Fibroblast of lung (primary cell): ENCODE measurements around the gene INSIG1.

ENCODE experiments used
- EZH2 ChIP-seq: IDR thresholded peaks from 2 replicates; pipeline ENCODE4 v1.5.1; 2012; ENCODE audit warnings: low read length, control low read depth, mild to moderate bottlenecking; ENCODE audit errors: missing control alignments
- TF ChIP-seq, protein P1 (sequence below), 2 donors: IDR thresholded peaks in 1 of 2; conservative IDR thresholded peaks in 1 of 2; 1 replicate in 1 of 2; 2 replicates in 1 of 2; pipeline ENCODE4 v1.5.1; 2011 to 2012; ENCODE audit warnings: low read length in 2 of 2, control low read depth in 1 of 2, inconsistent platforms in 1 of 2, low read depth in 1 of 2, mild to moderate bottlenecking in 1 of 2

DNA sequence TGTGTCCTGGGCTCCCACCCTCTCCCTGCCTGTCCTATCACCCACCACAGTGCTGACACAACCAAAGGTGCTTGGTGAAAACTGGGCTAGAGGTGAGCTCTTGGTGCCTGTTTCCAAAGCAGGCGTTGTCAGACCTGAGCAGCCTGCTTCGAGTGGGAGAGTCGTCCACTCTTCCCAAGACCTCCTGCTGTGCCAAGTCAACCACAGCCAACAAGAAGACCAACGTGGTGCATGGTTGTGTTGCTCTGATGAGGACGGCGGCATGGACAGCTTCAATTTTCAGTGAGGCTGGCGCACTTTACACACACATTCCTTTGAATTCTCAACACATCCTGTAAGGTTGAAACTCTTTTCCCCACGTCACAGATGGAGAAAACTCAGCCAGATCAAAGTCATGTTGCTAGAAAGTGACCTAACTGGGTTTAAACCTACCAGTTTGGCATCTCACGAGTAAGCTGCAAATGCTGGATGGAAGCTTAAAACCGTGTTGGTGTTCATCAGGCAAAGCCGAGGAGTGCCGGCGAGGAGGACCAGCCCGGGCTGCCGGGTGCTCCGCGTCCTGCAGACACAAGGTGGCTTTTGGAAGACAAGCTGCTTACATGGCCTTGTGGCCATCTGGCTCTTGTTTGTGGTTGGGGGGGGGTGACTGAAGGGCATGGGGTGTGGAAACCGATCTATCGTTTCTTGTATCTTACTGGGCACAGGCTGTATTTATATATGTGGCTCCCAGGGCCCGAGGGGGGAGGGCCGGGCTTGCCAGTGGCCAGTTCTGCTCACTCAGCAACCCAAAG lies 39.3 kb downstream of the INSIG1 start:
- TF ChIP-seq, protein P1, sequence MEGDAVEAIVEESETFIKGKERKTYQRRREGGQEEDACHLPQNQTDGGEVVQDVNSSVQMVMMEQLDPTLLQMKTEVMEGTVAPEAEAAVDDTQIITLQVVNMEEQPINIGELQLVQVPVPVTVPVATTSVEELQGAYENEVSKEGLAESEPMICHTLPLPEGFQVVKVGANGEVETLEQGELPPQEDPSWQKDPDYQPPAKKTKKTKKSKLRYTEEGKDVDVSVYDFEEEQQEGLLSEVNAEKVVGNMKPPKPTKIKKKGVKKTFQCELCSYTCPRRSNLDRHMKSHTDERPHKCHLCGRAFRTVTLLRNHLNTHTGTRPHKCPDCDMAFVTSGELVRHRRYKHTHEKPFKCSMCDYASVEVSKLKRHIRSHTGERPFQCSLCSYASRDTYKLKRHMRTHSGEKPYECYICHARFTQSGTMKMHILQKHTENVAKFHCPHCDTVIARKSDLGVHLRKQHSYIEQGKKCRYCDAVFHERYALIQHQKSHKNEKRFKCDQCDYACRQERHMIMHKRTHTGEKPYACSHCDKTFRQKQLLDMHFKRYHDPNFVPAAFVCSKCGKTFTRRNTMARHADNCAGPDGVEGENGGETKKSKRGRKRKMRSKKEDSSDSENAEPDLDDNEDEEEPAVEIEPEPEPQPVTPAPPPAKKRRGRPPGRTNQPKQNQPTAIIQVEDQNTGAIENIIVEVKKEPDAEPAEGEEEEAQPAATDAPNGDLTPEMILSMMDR (conservative IDR thresholded peaks at IDR 0.05 in 1 of 2, IDR thresholded peaks at IDR 0.05 in 1 of 2; ENCODE audit: low read depth in 1 of 2, low read length in 2 of 2) = no peak
- no peak for TF ChIP-seq EZH2
